ENCODE data around the gene KCNIP4.

DNA sequence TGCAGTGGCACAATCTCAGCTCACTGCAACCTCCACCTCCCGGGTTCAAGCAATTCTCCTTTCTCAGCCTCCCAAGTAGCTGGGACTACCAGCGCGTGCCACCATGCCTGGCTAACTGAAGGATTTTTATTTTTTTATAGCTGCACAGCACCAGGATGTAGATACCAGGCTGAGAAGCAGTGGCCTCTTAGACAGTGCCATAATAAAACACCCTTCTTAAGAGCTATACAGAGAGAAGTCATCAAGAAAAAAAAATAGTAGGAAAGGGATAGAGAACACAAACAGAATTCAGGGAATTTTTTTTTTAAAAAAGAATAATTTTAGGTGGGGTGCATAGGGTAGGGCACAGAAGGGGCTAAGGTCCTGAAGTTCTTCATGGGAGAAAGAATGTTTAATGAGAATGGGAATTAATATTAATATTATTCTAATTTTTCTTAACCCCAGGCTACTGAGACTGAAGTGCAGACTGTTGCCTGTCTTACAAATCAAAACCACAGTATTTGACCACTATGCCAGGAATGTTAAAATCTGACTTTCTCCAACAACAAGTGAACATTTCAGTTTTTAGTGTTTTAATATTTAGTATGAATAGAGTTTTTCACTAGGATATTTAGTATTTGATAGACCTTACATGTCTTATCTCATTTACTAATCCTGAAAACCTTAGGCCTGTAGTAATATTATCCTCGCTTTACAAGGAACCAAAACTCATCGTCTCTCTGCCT, 146.7 kb downstream of the KCNIP4 start:
- TF ChIP-seq CTCF (IDR thresholded peaks at IDR 0.05 in 8 of 11, conservative IDR thresholded peaks at IDR 0.05 in 3 of 11) (no peak), POLR2AphosphoS5 (IDR thresholded peaks at IDR 0.05) (no peak)
